ENCODE data around the gene RAI1. TPM values are rescaled to one million over a fixed set of nuclear protein-coding genes. Genes with fewer than 3 reads are reported as not detected.

RAI1 gene
- total RNA-seq, 1 donor from 2014 or later, result 29.2 TPM

GRCh38 chr17:17708816-17709215, 27.6 kb downstream of the RAI1 start:
- H3K4me3 ChIP-seq, result no peak overlapping the region
- H3K36me3 ChIP-seq, result no peaks in the 10 kb centered on the region
- H3K27me3 ChIP-seq, result no peaks in the 10 kb centered on the region
- no peak for DNase-seq (ENCODE audit: extremely low spot score in 2 of 2)
- H3K4me1 ChIP-seq, result peaks cover 43% of the 10 kb centered on the region
- H3K27ac ChIP-seq, result no peak overlapping the region
- no peaks in the 10 kb centered on the region for H3K9me3 ChIP-seq
- intact Hi-C loops (cut with DNase I), result no loop called here
- no peak for TF ChIP-seq POLR2A (IDR thresholded peaks at IDR 0.05)
- no peak for TF ChIP-seq POLR2AphosphoS5 (IDR thresholded peaks at IDR 0.05; ENCODE audit: insufficient read depth in 1 of 2, low read depth in 1 of 2)
- TF ChIP-seq CTCF (IDR thresholded peaks at IDR 0.05), result no peak

GRCh38 chr17:17709815-17710321, 28.6 kb downstream of the RAI1 start:
- DNase-seq (ENCODE audit: extremely low spot score in 2 of 2), result no peak
- H3K27ac ChIP-seq, result no peak overlapping the region
- H3K9me3 ChIP-seq, result no peaks in the 10 kb centered on the region
- TF ChIP-seq POLR2AphosphoS5 (IDR thresholded peaks at IDR 0.05; ENCODE audit: insufficient read depth in 1 of 2, low read depth in 1 of 2), result no peak
- H3K4me1 ChIP-seq, result peaks cover 48% of the 10 kb centered on the region
- no peaks in the 10 kb centered on the region for H3K36me3 ChIP-seq
- H3K4me3 ChIP-seq, result no peak overlapping the region
- intact Hi-C loops (cut with DNase I), result no loop called here
- H3K27me3 ChIP-seq, result no peaks in the 10 kb centered on the region

GRCh38 chr17:17710355-17710727, 29.1 kb downstream of the RAI1 start:
- intact Hi-C loops (cut with DNase I), result no loop called here
- H3K4me1 ChIP-seq, result peaks cover 51% of the 10 kb centered on the region
- no peak for DNase-seq (ENCODE audit: extremely low spot score in 2 of 2)
- no peaks in the 10 kb centered on the region for H3K36me3 ChIP-seq
- peak overlapping the region; percentile 61 for H3K27ac ChIP-seq
- H3K4me3 ChIP-seq, result no peak overlapping the region
- H3K9me3 ChIP-seq, result no peaks in the 10 kb centered on the region
- H3K27me3 ChIP-seq, result no peaks in the 10 kb centered on the region
- TF ChIP-seq POLR2A (IDR thresholded peaks at IDR 0.05) (no peak), CTCF (IDR thresholded peaks at IDR 0.05) (no peak), POLR2AphosphoS5 (IDR thresholded peaks at IDR 0.05; ENCODE audit: insufficient read depth in 1 of 2, low read depth in 1 of 2) (no peak)

GRCh38 chr17:17710728-17711541, 29.7 kb downstream of the RAI1 start:
- intact Hi-C loops (cut with DNase I), result no loop called here
- Histone ChIP-seq H3K4me1 (peaks cover 51% of the 10 kb centered on the region), H3K36me3 (no peaks in the 10 kb centered on the region)

GRCh38 chr17:17711641-17712162, 30.4 kb downstream of the RAI1 start:
- no peak for TF ChIP-seq POLR2AphosphoS5 (IDR thresholded peaks at IDR 0.05; ENCODE audit: insufficient read depth in 1 of 2, low read depth in 1 of 2)
- peak overlapping the region; percentile 61 for H3K27ac ChIP-seq
- H3K27me3 ChIP-seq, result no peaks in the 10 kb centered on the region
- H3K4me3 ChIP-seq, result no peak overlapping the region
- H3K9me3 ChIP-seq, result no peaks in the 10 kb centered on the region
- H3K36me3 ChIP-seq, result no peaks in the 10 kb centered on the region
- intact Hi-C loops (cut with DNase I), result no loop called here
- peaks cover 51% of the 10 kb centered on the region for H3K4me1 ChIP-seq
- no peak for DNase-seq (ENCODE audit: extremely low spot score in 2 of 2)

More at GRCh38 chr17:17710728-17711541, 29.7 kb downstream of the RAI1 start:
- Histone ChIP-seq H3K4me3 (no peak overlapping the region), H3K27me3 (no peaks in the 10 kb centered on the region), H3K27ac (peak overlapping the region; percentile 61), H3K9me3 (no peaks in the 10 kb centered on the region)
- peak; percentile 39 to 70 for TF ChIP-seq POLR2AphosphoS5 (IDR thresholded peaks at IDR 0.05; ENCODE audit: insufficient read depth in 1 of 2, low read depth in 1 of 2)
- TF ChIP-seq CTCF (IDR thresholded peaks at IDR 0.05), result no peak
- TF ChIP-seq POLR2A (IDR thresholded peaks at IDR 0.05), result no peak
- no peak for DNase-seq (ENCODE audit: extremely low spot score in 2 of 2)
